Heart left ventricle (tissue), 16 donors: ENCODE measurements around the gene ELP2. TPM values are rescaled to one million over a fixed set of nuclear protein-coding genes. Genes with fewer than 3 reads are reported as not detected.

ENCODE experiments used
- ATAC-seq, 4 donors: fragments of 200-7000 bp; cut with Tn5 transposase; one replicate each; pipeline ENCODE4 v1.9.1; 2020 to 2022; ENCODE audit warnings: moderate library complexity in 4 of 4, mild to moderate bottlenecking in 3 of 4, moderate number of reproducible peaks in 1 of 4
- DNase-seq, 5 donors: peaks; one replicate each; pipeline ENCODE4 v3.0.0-alpha.2; 2020
- H3K27ac ChIP-seq, 12 donors: fragments of 200-600 bp; sonication (generic) in 4 of 12; one replicate each; pipeline versions ENCODE4 v1.5.0 to v1.8.0; 2016 to 2022; ENCODE audit warnings: mild to moderate bottlenecking in 2 of 12
- H3K27me3 ChIP-seq, 9 donors: fragments of 200-600 bp; sonication (generic) in 2 of 9; one replicate each; pipeline versions ENCODE4 v1.5.1 to v1.8.0; 2016 to 2022; ENCODE audit warnings: mild to moderate bottlenecking in 3 of 9
- H3K36me3 ChIP-seq, 9 donors: fragments of 200-600 bp; sonication (generic) in 2 of 9; one replicate each; pipeline versions ENCODE4 v1.5.0 to v1.8.0; 2018 to 2022; ENCODE audit warnings: mild to moderate bottlenecking in 2 of 9
- H3K4me1 ChIP-seq, 12 donors: fragments of 200-600 bp; sonication (generic) in 4 of 12; one replicate each; pipeline versions ENCODE4 v1.5.0 to v1.8.0; 2016 to 2022; ENCODE audit warnings: mild to moderate bottlenecking in 3 of 12
- H3K4me3 ChIP-seq, 12 donors: fragments of 200-600 bp; sonication (generic) in 4 of 12; one replicate each; pipeline versions ENCODE4 v1.5.0 to v1.8.0; 2017 to 2022; ENCODE audit warnings: mild to moderate bottlenecking in 9 of 12, moderate library complexity in 4 of 12
- H3K9me3 ChIP-seq, 12 donors: fragments of 200-600 bp; sonication (generic) in 4 of 12; one replicate each; pipeline versions ENCODE4 v1.5.0 to v1.8.0; 2016 to 2022; ENCODE audit warnings: mild to moderate bottlenecking in 1 of 12
- CTCF ChIP-seq, 12 donors: fragments of 200-600 bp; sonication (generic) in 4 of 12; IDR thresholded peaks; one replicate each; pipeline versions ENCODE4 v1.5.0 to v1.8.0; 2018 to 2022; ENCODE audit warnings: antibody characterized with exemption in 12 of 12, mild to moderate bottlenecking in 5 of 12
- POLR2A ChIP-seq, 2 donors: fragments of 450-650 bp; IDR thresholded peaks; one replicate each; pipeline ENCODE4 v1.6.1; 2017; ENCODE audit warnings: antibody characterized with exemption in 2 of 2, mild to moderate bottlenecking in 2 of 2, moderate library complexity in 2 of 2
- WGBS, 4 donors: extraction: QIAGEN DNeasy Blood & Tissue Kit in 2 of 4; methylation state at CpG; one replicate each; pipeline versions ENCODE4 v1.1.5 to v1.1.7; 2013 to 2018; 5-methylcytosine and 5-hydroxymethylcytosine counted together
- intact Hi-C, 10 donors: fragments of 100-400 bp; cut with DNase I; formaldehyde crosslinking; loops; one replicate each; pipeline versions ENCODE4 v1.11.1 to v1.14.2; 2022
- polyA plus RNA-seq, 2 donors: library from polyadenylated mRNA; stranded (reverse); fragments of 200-250 nt; gene quantifications; one replicate each; pipeline ENCODE4 v1.2.3, GENCODE V29; 2013
- total RNA-seq, 9 donors: library from RNA; depleted of rRNA in 2 of 9; stranded (reverse); fragments of >200 nt in 2 of 9; fragmentation: NEBNext Ultra II Directional in 3 of 9; extraction: Animal tissue kit (Norgen Biotek cat#: 25700) in 3 of 9; gene quantifications; one replicate each; pipeline versions ENCODE4 v1.1.0 to v1.2.4, GENCODE V29; 2016 to 2023
- donor health status: ischemic (EF 13 %, LVEDD 7.1; RV severe dilation, severe dysfunction).
- donor health status: healthy with polysubstance abuse.
- donor health status: DM: no; HTN: yes; CAD: no.
- donor health status: DM: no; HTN: no; CAD: no.
- donor health status: ischemic (EF 25% LVEDD 6.9; RV normal size, moderate dysfunction).
- donor health status: ischemic (EF 25% LVEDD 5.7; RV mildly dilated, moderate dysfunction).
- donor health status: healthy.
- donor health status: DM: yes; HTN: yes; CAD: no.
- donor health status: ischemic (EF 35%, LVEDD 5.7; RV mildly dilated, moderate dysfunction).
- donor health status: nonischemic (EF 11% LVEDD 7.7; RV severe dilation, severe dysfunction).
- donor health status: DM: yes; HTN: yes; CAD: no.
- donor health status: PGD.
- donor health status: ischemic (EF 29% LVEDD 5.4; RV normal size, mild dysfunction).
- donor health status: nonischemic (EF 23%, LVEDD 6.1; RV moderate dilation, normal function).

Gene ELP2
- total and polyA plus RNA-seq, 11 donors, result 26.2 to 60.7 (median 46.1) TPM

DNA sequence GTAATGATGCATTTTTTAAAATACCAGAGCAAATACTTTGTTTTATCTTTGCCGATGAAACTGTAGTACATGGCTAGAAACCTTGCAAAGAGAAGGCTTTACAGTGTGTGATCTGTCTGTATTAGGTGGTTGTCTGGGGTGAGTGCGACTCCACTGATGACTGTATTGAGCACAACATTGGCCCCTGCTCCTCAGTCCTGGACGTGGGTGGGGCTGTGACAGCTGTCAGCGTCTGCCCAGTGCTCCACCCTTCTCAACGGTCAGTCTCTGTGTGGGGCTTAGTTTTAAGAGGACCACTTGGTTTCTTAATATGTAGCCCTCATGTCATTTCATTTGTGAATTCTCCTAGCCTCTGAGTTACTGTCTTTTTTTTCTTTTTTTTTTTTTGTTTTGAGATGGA is 40.2 kb downstream of the ELP2 start:
- Histone ChIP-seq H3K27ac (no peak overlapping the region), H3K36me3 (peaks cover 0 to 100% (median 95%) of the 10 kb centered on the region in 9 donors), H3K4me1 (no peaks in the 10 kb centered on the region), H3K9me3 (no peaks in the 10 kb centered on the region), H3K27me3 (no peaks in the 10 kb centered on the region), H3K4me3 (no peak overlapping the region)
- intact Hi-C loops, result loop anchor here in 1 of 10 donors (5.0 kb wide), 1 partner anchor 102 kb away; no protein-coding TSS in a partner anchor
- ATAC-seq (no peak), DNase-seq (no peak)
- 60 to 82% (median 73%) methylated on average over 5 of the region's 5 CpGs for WGBS, 4 donors
- TF ChIP-seq CTCF (IDR thresholded peaks at IDR 0.05) (no peak), POLR2A (IDR thresholded peaks at IDR 0.05) (no peak)

DNA sequence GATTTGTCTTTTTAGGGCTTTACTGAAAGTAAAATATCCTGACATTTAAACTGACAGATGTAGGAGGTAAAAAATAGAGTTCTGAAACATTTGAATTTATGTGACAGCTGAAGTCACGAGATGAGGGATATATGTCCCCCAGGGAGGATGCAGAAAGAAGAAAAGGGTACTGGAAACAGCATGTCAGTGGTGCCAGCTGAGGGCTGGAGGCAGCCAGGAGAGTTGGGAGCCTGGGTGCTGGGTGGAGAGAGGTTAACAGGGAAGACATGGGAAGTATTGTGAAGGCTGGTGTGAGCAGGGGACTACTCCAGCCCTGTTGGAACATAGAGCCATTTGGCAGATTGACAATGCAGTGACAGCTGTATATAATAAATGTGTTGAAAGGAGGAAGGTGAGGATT is 45.8 kb downstream of the ELP2 start:
- DNase-seq (no peak), ATAC-seq (no peak)
- Histone ChIP-seq H3K4me3 (no peak overlapping the region), H3K4me1 (peaks cover 0 to 13% (median 11%) of the 10 kb centered on the region in 12 donors), H3K9me3 (no peaks in the 10 kb centered on the region), H3K36me3 (peaks cover 0 to 74% (median 66%) of the 10 kb centered on the region in 9 donors), H3K27ac (no peak overlapping the region), H3K27me3 (no peaks in the 10 kb centered on the region)
- intact Hi-C loops, result no loop called here
- TF ChIP-seq POLR2A (IDR thresholded peaks at IDR 0.05) (no peak), CTCF (IDR thresholded peaks at IDR 0.05) (no peak)
- 77 to 85% (median 82%) methylated on average over 1 of the region's 1 CpG for WGBS, 4 donors

- TF ChIP-seq POLR2A (IDR thresholded peaks at IDR 0.05) (no peak), CTCF (IDR thresholded peaks at IDR 0.05) (no peak)
- H3K27me3 ChIP-seq, result no peaks in the 10 kb centered on the region
- no peak overlapping the region for H3K27ac ChIP-seq
- H3K9me3 ChIP-seq, result no peaks in the 10 kb centered on the region
- no peak overlapping the region for H3K4me3 ChIP-seq
- DNase-seq, result no peak
- peaks cover 0 to 67% (median 59%) of the 10 kb centered on the region in 9 donors for H3K36me3 ChIP-seq
- 83 to 100% (median 97%) methylated on average over 2 of the region's 2 CpGs for WGBS, 4 donors
- intact Hi-C loops, result no loop called here
- no peak for ATAC-seq
- peaks cover 0 to 15% (median 11%) of the 10 kb centered on the region in 12 donors for H3K4me1 ChIP-seq
Observed at GRCh38 chr18:36176177-36176584, 46.5 kb downstream of the ELP2 start.

- DNase-seq (no peak), ATAC-seq (no peak)
- Histone ChIP-seq H3K9me3 (no peaks in the 10 kb centered on the region), H3K36me3 (peaks cover 0 to 62% (median 53%) of the 10 kb centered on the region in 9 donors), H3K27me3 (no peaks in the 10 kb centered on the region), H3K4me3 (no peak overlapping the region), H3K27ac (no peak overlapping the region), H3K4me1 (peaks cover 0 to 15% (median 11%) of the 10 kb centered on the region in 12 donors)
- no peak for TF ChIP-seq CTCF (IDR thresholded peaks at IDR 0.05)
- TF ChIP-seq POLR2A (IDR thresholded peaks at IDR 0.05), result no peak
- intact Hi-C loops, result no loop called here
- WGBS, 4 donors, result 87 to 94% (median 91%) methylated on average over 9 of the region's 9 CpGs
Observed at GRCh38 chr18:36176711-36177110, 47.0 kb downstream of the ELP2 start.
